Lung (tissue), 12 donors: ENCODE results near the gene NUP160. TPM values are rescaled to one million over a fixed set of nuclear protein-coding genes. Genes with fewer than 3 reads are reported as not detected.
"Not testable (repeated sequence)": the region's sequence is repeated elsewhere in the genome, so short reads cannot be mapped to it uniquely, and the experiment has no call there.

Experiments used
- ATAC-seq: fragments of 200-7000 bp; cut with Tn5 transposase; one replicate; pipeline ENCODE4 v1.9.1; 2020; ENCODE audit warnings: moderate number of reproducible peaks; ENCODE audit not compliant: insufficient read depth, low FRiP score
- DNase-seq, 3 donors: peaks; one replicate each; pipeline ENCODE4 v3.0.0-alpha.2; 2013 to 2017
- H3K27ac ChIP-seq, 2 donors: one replicate each; pipeline ENCODE4 v1.5.1; 2013; ENCODE audit warnings: mild to moderate bottlenecking in 2 of 2, moderate library complexity in 2 of 2, control low read depth in 1 of 2, inconsistent platforms in 1 of 2, low read depth in 1 of 2, low read length in 1 of 2
- H3K27me3 ChIP-seq, 3 donors: one replicate each; pipeline ENCODE4 v1.5.1; 2013; ENCODE audit warnings: low read length in 2 of 3; ENCODE audit not compliant: control insufficient read depth in 3 of 3, insufficient read depth in 3 of 3
- H3K36me3 ChIP-seq, 4 donors: one replicate each; pipeline ENCODE4 v1.5.1; 2013; ENCODE audit warnings: low read length in 4 of 4, mild to moderate bottlenecking in 1 of 4, moderate library complexity in 1 of 4; ENCODE audit not compliant: control insufficient read depth in 4 of 4, insufficient read depth in 4 of 4
- H3K4me1 ChIP-seq, 5 donors: one replicate each; pipeline ENCODE4 v1.5.1; 2013; ENCODE audit warnings: low read length in 5 of 5, mild to moderate bottlenecking in 2 of 5, moderate library complexity in 1 of 5; ENCODE audit not compliant: control insufficient read depth in 5 of 5, insufficient read depth in 5 of 5
- H3K4me3 ChIP-seq: one replicate; pipeline ENCODE4 v1.5.1; 2013; ENCODE audit warnings: mild to moderate bottlenecking, control low read depth, moderate library complexity
- H3K9ac ChIP-seq, 2 donors: one replicate each; pipeline ENCODE4 v1.5.1; 2013; ENCODE audit warnings: low read length in 2 of 2, control low read depth in 1 of 2; ENCODE audit not compliant: insufficient read depth in 1 of 2
- H3K9me3 ChIP-seq, 4 donors: one replicate each; pipeline ENCODE4 v1.5.1; 2013; ENCODE audit warnings: low read length in 3 of 4, mild to moderate bottlenecking in 1 of 4, moderate library complexity in 1 of 4; ENCODE audit not compliant: control insufficient read depth in 4 of 4, insufficient read depth in 3 of 4
- CTCF ChIP-seq: IDR thresholded peaks from 2 replicates; pipeline ENCODE4 v1.5.1; 2012; ENCODE audit warnings: mild to moderate bottlenecking; ENCODE audit errors: control extremely low read depth, extremely low read depth
- WGBS, 2 donors: extraction: QIAGEN DNeasy Blood & Tissue Kit; methylation state at CpG; one replicate each; pipeline ENCODE4 v1.1.7; 2013; 5-methylcytosine and 5-hydroxymethylcytosine counted together
- polyA plus RNA-seq, 2 donors: library from polyadenylated mRNA; stranded (reverse); fragments of 200-250 nt; gene quantifications; one replicate each; pipeline ENCODE4 v1.2.1, GENCODE V29; 2013
- total RNA-seq, 2 donors: library from RNA; depleted of rRNA in 1 of 2; stranded (reverse); fragments of >200 nt in 1 of 2; gene quantifications; one replicate each; pipeline ENCODE4 v1.2.1, GENCODE V29; 2014 to 2021
- donor health status: control.
- donor health status: control.
- donor health status: Bipolar disorder and iron deficiency.
- donor health status: healthy.
- donor health status: DM: yes; HTN: yes; CAD: no.

Gene NUP160
- total and polyA plus RNA-seq, 4 donors: 15.8 to 94.1 (median 26.8) TPM

- Histone ChIP-seq H3K36me3 (peaks cover 27 to 50% (median 29%) of the 10 kb centered on the region in 4 donors), H3K4me1 (peaks cover 0 to 5% (median 0%) of the 10 kb centered on the region in 5 donors), H3K9me3 (no peaks in the 10 kb centered on the region), H3K9ac (no peak overlapping the region), H3K4me3 (no peak overlapping the region), H3K27me3 (no peaks in the 10 kb centered on the region), H3K27ac (no peak overlapping the region)
- DNase-seq: no peak
- ATAC-seq: no peak
- no peak for TF ChIP-seq CTCF
- WGBS, 2 donors: 89 to 94% methylated on average over 7 of the region's 7 CpGs
Observed at GRCh38 chr11:47778878-47779483, 69.2 kb downstream of the NUP160 start.

- 84 to 93% methylated on average over 8 of the region's 8 CpGs for WGBS, 2 donors
- peaks cover 15 to 32% (median 20%) of the 10 kb centered on the region in 4 donors for H3K36me3 ChIP-seq
Observed at GRCh38 chr11:47775240-47775869, 72.8 kb downstream of the NUP160 start.

GRCh38 chr11:47773882-47774281, 74.3 kb downstream of the NUP160 start:
- Histone ChIP-seq H3K9ac (no peak overlapping the region), H3K36me3 (peaks cover 6 to 19% (median 10%) of the 10 kb centered on the region in 4 donors), H3K27ac (no peak overlapping the region), H3K4me1 (peaks cover 0 to 4% (median 0%) of the 10 kb centered on the region in 5 donors), H3K27me3 (no peaks in the 10 kb centered on the region), H3K4me3 (no peak overlapping the region), H3K9me3 (no peaks in the 10 kb centered on the region)
- no peak for ATAC-seq
- WGBS, 2 donors: 96 to 97% methylated on average over 3 of the region's 3 CpGs
- no peak for DNase-seq
- TF ChIP-seq CTCF: no peak

More at GRCh38 chr11:47775240-47775869, 72.8 kb downstream of the NUP160 start:
- Histone ChIP-seq H3K27ac (no peak overlapping the region), H3K4me3 (no peak overlapping the region), H3K9ac (no peak overlapping the region), H3K27me3 (no peaks in the 10 kb centered on the region), H3K4me1 (peaks cover 0 to 5% (median 0%) of the 10 kb centered on the region in 5 donors), H3K9me3 (no peaks in the 10 kb centered on the region)
- DNase-seq (no peak), ATAC-seq (no peak)
- TF ChIP-seq CTCF: no peak

- ATAC-seq, H3K27me3 ChIP-seq, H3K9me3 ChIP-seq, H3K4me3 ChIP-seq, H3K9ac ChIP-seq: not testable (repeated sequence)
- Histone ChIP-seq H3K4me1 (peaks cover 0 to 19% (median 2%) of the 10 kb centered on the region in 5 donors), H3K27ac (peak overlapping the region in 1 of 2 donors; percentile 17), H3K36me3 (peaks cover 0 to 10% (median 5%) of the 10 kb centered on the region in 4 donors)
- WGBS, 2 donors: 85 to 87% methylated on average over 14 of the region's 14 CpGs
- DNase-seq: peak in 1 of 3 donors; percentile 8
Observed at GRCh38 chr11:47769556-47769955, 78.6 kb downstream of the NUP160 start.
